SK-N-SH treated with all-trans-retinoic acid at 6 μM for 48 hours (cell line): ENCODE data around the gene LPAR3.

Source experiments
- ATAC-seq: fragments of 200-7000 bp; cut with Tn5 transposase; 3 replicates; pipeline ENCODE4 v1.9.1; 2020; ENCODE audit warnings: mild to moderate bottlenecking, moderate library complexity
- BACH2 ChIP-seq: fragments of 250-450 bp; sonication (Bioruptor Pico); IDR thresholded peaks from 2 replicates; pipeline ENCODE4 v1.9.0; 2021; ENCODE audit warnings: mild to moderate bottlenecking, borderline replicate concordance
- CSDC2 ChIP-seq: fragments of 250-450 bp; sonication (Bioruptor Pico); IDR thresholded peaks from 2 replicates; pipeline ENCODE4 v1.5.0; 2020; ENCODE audit warnings: mild to moderate bottlenecking, moderate library complexity
- CSRNP3 ChIP-seq: fragments of 250-450 bp; sonication (Bioruptor Pico); IDR thresholded peaks from 2 replicates; pipeline ENCODE4 v1.5.1; 2021; ENCODE audit warnings: mild to moderate bottlenecking, moderate library complexity
- GLIS3 ChIP-seq: fragments of 250-450 bp; sonication (Bioruptor Pico); IDR thresholded peaks from 2 replicates; pipeline ENCODE4 v1.5.0; 2020; ENCODE audit warnings: mild to moderate bottlenecking, moderate library complexity
- ISL1 ChIP-seq: fragments of 250-450 bp; sonication (Bioruptor Pico); IDR thresholded peaks from 2 replicates; pipeline ENCODE4 v2.1.2; 2022; ENCODE audit warnings: mild to moderate bottlenecking, moderate library complexity
- OSR1 ChIP-seq: fragments of 250-450 bp; sonication (Bioruptor Pico); IDR thresholded peaks from 2 replicates; pipeline ENCODE4 v1.8.0; 2022; ENCODE audit warnings: moderate library complexity, mild to moderate bottlenecking, inconsistent platforms
- POU6F1 ChIP-seq: fragments of 250-450 bp; sonication (Bioruptor Pico); IDR thresholded peaks from 2 replicates; pipeline ENCODE4 v1.8.0; 2021; ENCODE audit warnings: low read depth, mild to moderate bottlenecking, moderate library complexity, borderline replicate concordance
- PPARA ChIP-seq: fragments of 250-450 bp; sonication (Bioruptor Pico); IDR thresholded peaks from 2 replicates; pipeline ENCODE4 v1.5.0; 2020; ENCODE audit warnings: mild to moderate bottlenecking, borderline replicate concordance
- SNAI2 ChIP-seq: fragments of 250-450 bp; sonication (Bioruptor Pico); IDR thresholded peaks from 2 replicates; pipeline ENCODE4 v1.5.0; 2020; ENCODE audit warnings: mild to moderate bottlenecking, moderate library complexity
- TOX ChIP-seq: fragments of 250-450 bp; sonication (Bioruptor Pico); IDR thresholded peaks from 2 replicates; pipeline ENCODE4 v1.8.0; 2021; ENCODE audit warnings: mild to moderate bottlenecking, moderate library complexity, borderline replicate concordance
- ZC3H10 ChIP-seq: fragments of 250-450 bp; sonication (Bioruptor Pico); IDR thresholded peaks from 2 replicates; pipeline ENCODE4 v1.5.1; 2021; ENCODE audit warnings: mild to moderate bottlenecking, moderate library complexity
- ZFP3 ChIP-seq: fragments of 250-450 bp; sonication (Bioruptor Pico); IDR thresholded peaks from 2 replicates; pipeline ENCODE4 v1.5.0; 2020; ENCODE audit warnings: mild to moderate bottlenecking, moderate library complexity
- ZNF565 ChIP-seq: fragments of 450-650 bp; formaldehyde crosslinking; conservative IDR thresholded peaks from 2 replicates; pipeline ENCODE4 v1.5.0; 2020; ENCODE audit warnings: low read depth, mild to moderate bottlenecking, moderate library complexity
- ZNF8 ChIP-seq: fragments of 450-650 bp; formaldehyde crosslinking; IDR thresholded peaks from 2 replicates; pipeline ENCODE4 v1.5.0; 2020; ENCODE audit warnings: mild to moderate bottlenecking, moderate library complexity
- TF ChIP-seq, protein P1 (sequence below): fragments of 250-450 bp; sonication (Bioruptor Pico); IDR thresholded peaks from 2 replicates; pipeline ENCODE4 v1.5.1; 2020; ENCODE audit warnings: low read depth, mild to moderate bottlenecking, moderate library complexity
- TF ChIP-seq, protein P2 (sequence below): fragments of 250-450 bp; sonication (Bioruptor Pico); IDR thresholded peaks from 2 replicates; pipeline ENCODE4 v1.8.0; 2020; ENCODE audit warnings: mild to moderate bottlenecking, moderate library complexity, borderline replicate concordance
- TF ChIP-seq, protein P3 (sequence below): fragments of 250-450 bp; sonication (Bioruptor Pico); IDR thresholded peaks from 2 replicates; pipeline ENCODE4 v1.5.0; 2020; ENCODE audit warnings: mild to moderate bottlenecking, moderate library complexity

Gene LPAR3

DNA sequence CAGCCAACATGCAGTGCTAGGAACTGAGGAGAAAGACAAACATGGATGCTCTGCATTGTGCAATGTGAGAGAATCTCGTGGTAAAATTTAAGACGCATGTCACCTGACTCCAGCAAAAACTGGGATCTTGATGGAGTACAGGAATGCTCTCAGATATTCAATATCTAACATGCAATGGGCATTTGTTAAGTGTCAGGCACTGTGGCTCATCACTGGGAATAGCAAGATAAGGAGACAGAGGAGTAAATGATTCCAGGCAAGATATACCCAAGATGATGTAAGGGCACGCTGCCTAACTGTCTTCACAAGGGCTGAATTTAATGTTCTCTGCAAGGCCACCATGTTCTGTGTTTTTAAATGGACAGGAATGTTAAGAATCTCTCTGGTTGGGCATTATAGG is 67.8 kb downstream of the LPAR3 start:
- TF ChIP-seq, protein P1, sequence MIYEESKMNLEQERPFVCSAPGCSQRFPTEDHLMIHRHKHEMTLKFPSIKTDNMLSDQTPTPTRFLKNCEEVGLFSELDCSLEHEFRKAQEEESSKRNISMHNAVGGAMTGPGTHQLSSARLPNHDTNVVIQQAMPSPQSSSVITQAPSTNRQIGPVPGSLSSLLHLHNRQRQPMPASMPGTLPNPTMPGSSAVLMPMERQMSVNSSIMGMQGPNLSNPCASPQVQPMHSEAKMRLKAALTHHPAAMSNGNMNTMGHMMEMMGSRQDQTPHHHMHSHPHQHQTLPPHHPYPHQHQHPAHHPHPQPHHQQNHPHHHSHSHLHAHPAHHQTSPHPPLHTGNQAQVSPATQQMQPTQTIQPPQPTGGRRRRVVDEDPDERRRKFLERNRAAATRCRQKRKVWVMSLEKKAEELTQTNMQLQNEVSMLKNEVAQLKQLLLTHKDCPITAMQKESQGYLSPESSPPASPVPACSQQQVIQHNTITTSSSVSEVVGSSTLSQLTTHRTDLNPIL (CRISPR knock-in tag): no peak
- TF ChIP-seq ZNF8 (no peak), PPARA (no peak), ZC3H10 (CRISPR knock-in tag) (no peak), CSDC2 (CRISPR knock-in tag) (no peak), ISL1 (CRISPR knock-in tag) (peak; percentile 29; the same call in 1 of the 2 replicates), CSRNP3 (CRISPR knock-in tag) (no peak), SNAI2 (no peak), TOX (CRISPR knock-in tag) (no peak)
- no peak for ATAC-seq

DNA sequence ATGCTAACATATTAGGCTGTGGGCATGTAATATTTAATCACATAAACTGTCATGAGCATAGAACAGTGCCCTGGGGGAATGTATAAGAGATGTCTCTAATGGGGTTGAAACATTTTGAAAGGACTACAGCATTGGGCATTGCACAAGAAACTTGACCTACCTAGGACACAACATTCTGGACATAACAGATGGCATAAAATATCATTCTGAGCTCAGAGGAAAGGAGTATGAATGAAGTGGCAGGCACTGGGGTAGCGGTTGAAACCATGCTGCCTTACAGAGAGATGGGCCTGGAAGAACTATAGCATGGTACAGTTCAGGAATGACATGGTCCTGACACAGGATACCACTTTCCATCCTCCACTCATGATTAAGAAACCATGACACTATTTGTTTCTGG is 69.0 kb downstream of the LPAR3 start:
- no peak for ATAC-seq

DNA sequence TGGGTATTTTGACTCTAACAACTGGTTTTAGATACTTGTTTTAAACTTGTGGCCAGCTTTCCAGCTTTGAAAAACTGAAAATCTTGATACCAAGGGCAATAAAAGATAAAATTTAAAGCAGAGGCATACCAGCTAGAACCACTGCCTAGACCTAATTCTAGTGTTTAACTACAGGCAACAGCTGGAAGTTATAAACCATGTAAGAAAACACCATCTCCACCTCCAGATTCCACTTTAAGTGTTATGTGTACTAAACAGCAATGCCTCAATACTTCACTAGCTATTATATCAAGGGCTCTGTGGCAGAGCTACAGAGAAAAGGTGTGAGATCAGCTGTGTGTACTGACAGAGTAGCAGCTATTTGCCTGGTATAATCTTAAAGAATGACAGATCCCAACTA is 69.5 kb downstream of the LPAR3 start:
- ATAC-seq: no peak
- TF ChIP-seq ZFP3 (CRISPR knock-in tag): no peak
- TF ChIP-seq, protein P2, sequence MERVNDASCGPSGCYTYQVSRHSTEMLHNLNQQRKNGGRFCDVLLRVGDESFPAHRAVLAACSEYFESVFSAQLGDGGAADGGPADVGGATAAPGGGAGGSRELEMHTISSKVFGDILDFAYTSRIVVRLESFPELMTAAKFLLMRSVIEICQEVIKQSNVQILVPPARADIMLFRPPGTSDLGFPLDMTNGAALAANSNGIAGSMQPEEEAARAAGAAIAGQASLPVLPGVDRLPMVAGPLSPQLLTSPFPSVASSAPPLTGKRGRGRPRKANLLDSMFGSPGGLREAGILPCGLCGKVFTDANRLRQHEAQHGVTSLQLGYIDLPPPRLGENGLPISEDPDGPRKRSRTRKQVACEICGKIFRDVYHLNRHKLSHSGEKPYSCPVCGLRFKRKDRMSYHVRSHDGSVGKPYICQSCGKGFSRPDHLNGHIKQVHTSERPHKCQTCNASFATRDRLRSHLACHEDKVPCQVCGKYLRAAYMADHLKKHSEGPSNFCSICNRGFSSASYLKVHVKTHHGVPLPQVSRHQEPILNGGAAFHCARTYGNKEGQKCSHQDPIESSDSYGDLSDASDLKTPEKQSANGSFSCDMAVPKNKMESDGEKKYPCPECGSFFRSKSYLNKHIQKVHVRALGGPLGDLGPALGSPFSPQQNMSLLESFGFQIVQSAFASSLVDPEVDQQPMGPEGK: no peak
- no peak for TF ChIP-seq PPARA
- no peak for TF ChIP-seq CSRNP3 (CRISPR knock-in tag)
- TF ChIP-seq ZC3H10 (CRISPR knock-in tag): no peak
- TF ChIP-seq, all 23 proteins: peak for 0

More for the DNA sequence above, 69.0 kb downstream of the LPAR3 start:
- TF ChIP-seq ZNF8: no peak
- no peak for TF ChIP-seq POU6F1 (CRISPR knock-in tag)
- no peak for TF ChIP-seq ZNF565 (CRISPR knock-in tag)
- no peak for TF ChIP-seq GLIS3 (CRISPR knock-in tag)

GRCh38 chr1:84810343-84810742 is 82.7 kb downstream of the LPAR3 start:
- TF ChIP-seq CSDC2 (CRISPR knock-in tag) (no peak), ISL1 (CRISPR knock-in tag) (no peak), ZNF8 (no peak), OSR1 (CRISPR knock-in tag) (no peak), PPARA (no peak), ZC3H10 (CRISPR knock-in tag) (no peak), ZNF565 (CRISPR knock-in tag) (no peak), BACH2 (no peak), CSRNP3 (CRISPR knock-in tag) (no peak), TOX (CRISPR knock-in tag) (no peak)
- TF ChIP-seq, protein P3, sequence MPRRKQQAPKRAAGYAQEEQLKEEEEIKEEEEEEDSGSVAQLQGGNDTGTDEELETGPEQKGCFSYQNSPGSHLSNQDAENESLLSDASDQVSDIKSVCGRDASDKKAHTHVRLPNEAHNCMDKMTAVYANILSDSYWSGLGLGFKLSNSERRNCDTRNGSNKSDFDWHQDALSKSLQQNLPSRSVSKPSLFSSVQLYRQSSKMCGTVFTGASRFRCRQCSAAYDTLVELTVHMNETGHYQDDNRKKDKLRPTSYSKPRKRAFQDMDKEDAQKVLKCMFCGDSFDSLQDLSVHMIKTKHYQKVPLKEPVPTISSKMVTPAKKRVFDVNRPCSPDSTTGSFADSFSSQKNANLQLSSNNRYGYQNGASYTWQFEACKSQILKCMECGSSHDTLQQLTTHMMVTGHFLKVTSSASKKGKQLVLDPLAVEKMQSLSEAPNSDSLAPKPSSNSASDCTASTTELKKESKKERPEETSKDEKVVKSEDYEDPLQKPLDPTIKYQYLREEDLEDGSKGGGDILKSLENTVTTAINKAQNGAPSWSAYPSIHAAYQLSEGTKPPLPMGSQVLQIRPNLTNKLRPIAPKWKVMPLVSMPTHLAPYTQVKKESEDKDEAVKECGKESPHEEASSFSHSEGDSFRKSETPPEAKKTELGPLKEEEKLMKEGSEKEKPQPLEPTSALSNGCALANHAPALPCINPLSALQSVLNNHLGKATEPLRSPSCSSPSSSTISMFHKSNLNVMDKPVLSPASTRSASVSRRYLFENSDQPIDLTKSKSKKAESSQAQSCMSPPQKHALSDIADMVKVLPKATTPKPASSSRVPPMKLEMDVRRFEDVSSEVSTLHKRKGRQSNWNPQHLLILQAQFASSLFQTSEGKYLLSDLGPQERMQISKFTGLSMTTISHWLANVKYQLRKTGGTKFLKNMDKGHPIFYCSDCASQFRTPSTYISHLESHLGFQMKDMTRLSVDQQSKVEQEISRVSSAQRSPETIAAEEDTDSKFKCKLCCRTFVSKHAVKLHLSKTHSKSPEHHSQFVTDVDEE (CRISPR knock-in tag): no peak
- TF ChIP-seq, protein P2: no peak
- ATAC-seq: no peak
